HUES6 (cell line): Measurements from ENCODE around the gene DENND1B.

Source experiments
- H3K27ac ChIP-seq: 2 replicates; pipeline ENCODE4 v1.7.0; 2013; ENCODE audit warnings: low read depth, mild to moderate bottlenecking, low read length, inconsistent platforms
- H3K27me3 ChIP-seq: 2 replicates; pipeline ENCODE4 v1.6.1; 2013; ENCODE audit warnings: low read length; ENCODE audit not compliant: control insufficient read depth, insufficient read depth
- H3K36me3 ChIP-seq: 2 replicates; pipeline ENCODE4 v1.6.1; 2013; ENCODE audit warnings: low read length; ENCODE audit not compliant: control insufficient read depth, insufficient read depth
- H3K4me1 ChIP-seq: 2 replicates; pipeline ENCODE4 v1.6.1; 2013; ENCODE audit warnings: low read length; ENCODE audit not compliant: control insufficient read depth, insufficient read depth
- H3K4me3 ChIP-seq: 2 replicates; pipeline ENCODE4 v1.5.1; 2013; ENCODE audit warnings: low read depth, low read length
- H3K9ac ChIP-seq: one replicate; pipeline ENCODE4 v1.6.1; 2013; ENCODE audit warnings: mild to moderate bottlenecking, low read length
- H3K9me3 ChIP-seq: 2 replicates; pipeline ENCODE4 v1.6.1; 2013; ENCODE audit warnings: low read depth, low read length; ENCODE audit not compliant: control insufficient read depth, insufficient read depth

Gene DENND1B

DNA sequence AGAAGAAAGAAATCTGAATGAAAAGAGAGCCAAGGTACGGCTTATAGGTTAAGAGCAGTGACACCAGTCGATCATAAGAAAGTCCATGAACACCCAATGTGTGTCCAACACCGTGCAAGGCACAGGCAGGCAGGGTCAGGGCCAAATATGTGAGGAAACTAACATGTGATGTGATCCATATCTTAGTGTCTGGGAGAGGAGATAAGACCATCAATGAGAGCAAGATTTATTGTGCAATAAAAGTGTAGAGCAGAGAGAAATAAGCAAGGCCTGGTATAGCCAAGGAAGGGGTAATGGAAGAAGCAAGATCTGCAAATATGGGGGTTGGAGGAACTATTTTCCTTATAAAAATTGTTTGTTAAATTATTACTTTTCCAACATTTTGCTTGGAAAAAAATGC, 308.5 kb downstream of the DENND1B start:
- Histone ChIP-seq H3K9me3 (no peaks in the 10 kb centered on the region), H3K9ac (no peak overlapping the region), H3K4me1 (peaks cover 26% of the 10 kb centered on the region), H3K27me3 (no peaks in the 10 kb centered on the region), H3K4me3 (no peak overlapping the region), H3K27ac (no peak overlapping the region), H3K36me3 (no peaks in the 10 kb centered on the region)

DNA sequence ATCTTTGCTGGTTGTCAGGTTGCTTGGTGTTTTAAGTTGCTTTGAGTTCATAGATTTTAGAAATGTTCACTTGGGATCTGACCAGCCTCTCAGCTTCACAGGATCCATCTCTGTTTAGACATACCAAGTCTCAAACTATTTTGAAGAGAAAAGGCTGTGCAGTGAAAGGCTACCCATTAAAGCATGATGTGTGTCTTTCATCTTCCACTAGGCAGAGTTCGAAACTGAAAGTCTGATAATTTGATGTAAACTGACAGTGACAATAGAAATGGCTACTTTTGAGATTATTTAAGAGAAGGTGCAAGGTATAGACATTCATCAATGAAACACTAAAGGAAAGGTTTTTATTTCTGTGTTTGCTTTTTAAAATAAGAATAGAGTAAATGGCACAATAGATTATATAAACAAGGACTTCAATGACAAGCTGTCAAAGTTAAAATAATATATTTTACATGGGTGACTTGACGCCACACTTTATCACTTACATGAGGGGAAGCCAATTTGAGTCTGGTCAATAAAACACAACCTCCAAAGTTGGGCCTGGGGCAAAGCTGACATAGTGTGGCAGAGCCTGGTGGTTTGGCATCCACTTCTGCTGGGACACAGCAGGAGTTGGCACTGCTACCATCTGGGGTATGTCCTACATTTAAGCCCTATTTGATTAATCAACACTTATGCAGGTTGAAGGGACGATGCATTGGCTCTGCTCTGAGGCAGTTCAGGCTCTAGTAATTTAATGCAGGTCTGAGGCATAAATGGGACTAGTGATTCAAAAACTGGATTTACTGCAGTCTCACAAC, 309.6 kb downstream of the DENND1B start:
- Histone ChIP-seq H3K9me3 (no peaks in the 10 kb centered on the region), H3K4me1 (peaks cover 21% of the 10 kb centered on the region), H3K4me3 (no peak overlapping the region), H3K27me3 (no peaks in the 10 kb centered on the region), H3K9ac (no peak overlapping the region), H3K36me3 (no peaks in the 10 kb centered on the region), H3K27ac (no peak overlapping the region)

DNA sequence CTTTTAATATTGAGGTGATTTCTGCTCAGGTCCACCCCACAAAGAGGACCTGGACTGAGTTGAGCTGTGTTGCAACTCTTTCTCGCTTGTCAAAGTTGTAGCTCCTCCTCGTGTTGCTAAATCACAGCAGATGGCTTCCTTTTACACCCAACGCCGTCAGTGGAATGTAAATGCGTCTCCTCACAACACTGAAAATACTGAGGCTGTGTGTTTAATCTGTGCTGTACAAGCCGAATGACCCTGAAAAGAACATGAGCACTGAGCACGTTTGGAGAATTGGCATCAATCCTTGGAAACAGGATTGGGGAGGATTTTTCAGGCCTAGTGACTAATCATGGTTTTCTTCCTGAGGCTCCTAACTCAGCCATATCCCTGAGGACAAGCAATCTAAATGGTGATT, 311.2 kb downstream of the DENND1B start:
- no peaks in the 10 kb centered on the region for H3K36me3 ChIP-seq
- H3K4me1 ChIP-seq: peaks cover 10% of the 10 kb centered on the region
- H3K9ac ChIP-seq: no peak overlapping the region
- H3K4me3 ChIP-seq: no peak overlapping the region
- no peaks in the 10 kb centered on the region for H3K27me3 ChIP-seq
- H3K9me3 ChIP-seq: no peaks in the 10 kb centered on the region
- H3K27ac ChIP-seq: no peak overlapping the region

DNA sequence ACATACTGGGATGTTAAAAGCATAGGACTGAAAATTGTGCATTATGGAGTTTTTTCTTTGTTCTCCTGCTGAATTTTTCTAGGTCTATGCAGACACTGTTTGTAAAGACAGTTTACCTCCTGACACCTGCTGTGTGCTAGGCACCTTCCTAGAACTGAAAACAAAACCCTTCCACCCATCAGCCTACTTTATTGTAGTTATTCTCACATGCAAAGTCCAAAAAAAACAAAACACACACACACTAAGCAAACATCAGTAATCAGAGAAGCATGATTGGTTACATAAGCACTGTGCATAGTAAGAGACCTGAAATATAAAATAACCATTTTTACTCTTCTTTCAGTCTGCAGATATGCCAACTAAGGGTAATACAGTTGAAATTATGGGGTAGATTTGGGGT, 312.1 kb downstream of the DENND1B start:
- Histone ChIP-seq H3K4me3 (no peak overlapping the region), H3K36me3 (no peaks in the 10 kb centered on the region), H3K27me3 (no peaks in the 10 kb centered on the region), H3K9me3 (no peaks in the 10 kb centered on the region), H3K4me1 (peaks cover 10% of the 10 kb centered on the region), H3K27ac (no peak overlapping the region), H3K9ac (no peak overlapping the region)

DNA sequence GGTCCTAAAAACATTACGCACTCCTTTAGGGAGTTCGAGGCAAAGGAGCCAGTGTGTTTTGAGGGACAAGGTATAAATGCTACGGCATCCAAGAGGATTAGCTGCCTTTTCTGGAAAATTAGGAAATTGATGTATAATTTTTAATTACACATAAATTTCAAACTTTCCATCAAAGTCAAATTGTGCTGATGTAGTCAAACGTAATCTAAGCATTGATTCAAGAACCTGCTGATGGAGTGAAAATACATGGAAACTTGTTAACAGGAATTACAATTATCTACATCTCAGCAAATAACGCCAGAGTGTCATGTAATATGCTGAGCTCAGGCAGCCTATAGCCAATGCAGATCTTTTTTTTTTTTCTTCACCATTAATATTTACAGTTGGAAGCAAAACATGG, 312.7 kb downstream of the DENND1B start:
- Histone ChIP-seq H3K27me3 (no peaks in the 10 kb centered on the region), H3K36me3 (no peaks in the 10 kb centered on the region), H3K9me3 (no peaks in the 10 kb centered on the region), H3K4me3 (no peak overlapping the region), H3K9ac (no peak overlapping the region), H3K4me1 (peaks cover 10% of the 10 kb centered on the region), H3K27ac (no peak overlapping the region)
